Activated CD4-positive, alpha-beta T cell treated with anti-CD3 and anti-CD28 coated beads, Interleukin-10, Interleukin-2, amounts not matched to agents 100 ng/mL and 50 ng/mL, durations not matched to agents 16 hours and 8 hours (primary cell): ENCODE results near the gene SRP68.
"Not testable (repeated sequence)": the region's sequence is repeated elsewhere in the genome, so short reads cannot be mapped to it uniquely, and the experiment has no call there.

ENCODE experiments used
- DNase-seq: peaks from one replicate; pipeline ENCODE4 v3.0.0-alpha.2; 2020

Gene SRP68

GRCh38 chr17:76076765-76077583 lies 4.7 kb upstream of the SRP68 start:
- DNase-seq = peak; percentile 32

- no peak for DNase-seq
These were observed 3.9 kb upstream of the SRP68 start for GRCh38 chr17:76076146-76076764.

- DNase-seq = no peak
These were observed 3.2 kb upstream of the SRP68 start for GRCh38 chr17:76075364-76076145.

- no peak for DNase-seq
These were observed 2.4 kb upstream of the SRP68 start, which contains the start of gene GALR2 for GRCh38 chr17:76074390-76075363. GALR2 (plus strand) TSS chr17:76074781; CDS start chr17:76074884, 103 bp downstream.

GRCh38 chr17:76071531-76072147 lies 678 bp downstream of the SRP68 start:
- DNase-seq = peak; percentile 62

GRCh38 chr17:76065775-76066174 lies 6.5 kb downstream of the SRP68 start:
- no peak for DNase-seq

- peak; percentile 65 for DNase-seq
These were observed 8.3 kb downstream of the SRP68 start for GRCh38 chr17:76063875-76064546.

GRCh38 chr17:76058264-76058663 lies 14.1 kb downstream of the SRP68 start:
- DNase-seq = not testable (repeated sequence)

GRCh38 chr17:76056882-76057281 lies 15.4 kb downstream of the SRP68 start:
- DNase-seq = no peak

GRCh38 chr17:76054112-76054476 lies 18.2 kb downstream of the SRP68 start:
- no peak for DNase-seq

GRCh38 chr17:76053246-76054111 lies 18.8 kb downstream of the SRP68 start:
- no peak for DNase-seq

- no peak for DNase-seq
These were observed 20.8 kb downstream of the SRP68 start for GRCh38 chr17:76051561-76051960.

- no peak for DNase-seq
These were observed 21.5 kb downstream of the SRP68 start for GRCh38 chr17:76050538-76051467.

GRCh38 chr17:76049836-76050537 lies 22.3 kb downstream of the SRP68 start:
- no peak for DNase-seq

- DNase-seq = no peak
These were observed 23.1 kb downstream of the SRP68 start for GRCh38 chr17:76049239-76049638.

- no peak for DNase-seq
These were observed 23.6 kb downstream of the SRP68 start for GRCh38 chr17:76048711-76049110.

- DNase-seq = no peak
These were observed 24.2 kb downstream of the SRP68 start for GRCh38 chr17:76048025-76048605.

- no peak for DNase-seq
These were observed 26.3 kb downstream of the SRP68 start for GRCh38 chr17:76046064-76046463.
